Kidney epithelial cell (primary cell): ENCODE measurements around the gene DMXL1. TPM values are rescaled to one million over a fixed set of nuclear protein-coding genes. Genes with fewer than 3 reads are reported as not detected.
"Not testable (repeated sequence)": the region's sequence is repeated elsewhere in the genome, so short reads cannot be mapped to it uniquely, and the experiment has no call there.

Source experiments
- DNase-seq: peaks from one replicate; pipeline ENCODE4 v3.0.0-alpha.2; 2010; ENCODE audit warnings: low read depth
- H3K27me3 ChIP-seq: 2 replicates; pipeline ENCODE4 v1.6.0; 2011; ENCODE audit warnings: low read length; ENCODE audit not compliant: control insufficient read depth, insufficient read depth
- H3K36me3 ChIP-seq: 2 replicates; pipeline ENCODE4 v1.5.1; 2011; ENCODE audit warnings: low read length; ENCODE audit not compliant: control insufficient read depth, insufficient read depth
- H3K4me3 ChIP-seq: 2 replicates; pipeline ENCODE4 v1.5.1; 2011; ENCODE audit warnings: low read depth, mild to moderate bottlenecking, control low read depth, low read length
- CTCF ChIP-seq: IDR thresholded peaks from 2 replicates; pipeline ENCODE4 v1.5.1; 2011; ENCODE audit warnings: mild to moderate bottlenecking, moderate library complexity, low read length, control low read depth, inconsistent platforms; ENCODE audit not compliant: insufficient read depth, poor library complexity, severe bottlenecking
- total RNA-seq: library from RNA; depleted of rRNA; stranded (reverse); fragments of >200 nt; gene quantifications from 2 replicates; pipeline ENCODE4 v1.2.3, GENCODE V29; 2015

Gene DMXL1
- total RNA-seq, 1 donor from 2014 or later: 20.8 TPM

GRCh38 chr5:119072496-119072895, 1.6 kb downstream of the DMXL1 start:
- Histone ChIP-seq H3K4me3 (no peak overlapping the region), H3K27me3 (no peaks in the 10 kb centered on the region), H3K36me3 (no peaks in the 10 kb centered on the region)
- no peak for TF ChIP-seq CTCF
- no peak for DNase-seq

- H3K36me3 ChIP-seq, DNase-seq, H3K4me3 ChIP-seq, H3K27me3 ChIP-seq: not testable (repeated sequence)
These were observed 3.0 kb downstream of the DMXL1 start for GRCh38 chr5:119073746-119074337.

GRCh38 chr5:119074419-119074818, 3.5 kb downstream of the DMXL1 start:
- DNase-seq: no peak
- TF ChIP-seq CTCF: no peak
- no peaks in the 10 kb centered on the region for H3K27me3 ChIP-seq
- no peak overlapping the region for H3K4me3 ChIP-seq
- no peaks in the 10 kb centered on the region for H3K36me3 ChIP-seq

GRCh38 chr5:119075269-119075668, 4.4 kb downstream of the DMXL1 start:
- H3K4me3 ChIP-seq, DNase-seq, H3K27me3 ChIP-seq, H3K36me3 ChIP-seq: not testable (repeated sequence)

GRCh38 chr5:119076080-119076479, 5.2 kb downstream of the DMXL1 start:
- no peak overlapping the region for H3K4me3 ChIP-seq
- H3K36me3 ChIP-seq: no peaks in the 10 kb centered on the region
- no peak for TF ChIP-seq CTCF
- DNase-seq: no peak
- no peaks in the 10 kb centered on the region for H3K27me3 ChIP-seq

GRCh38 chr5:119077444-119077843, 6.6 kb downstream of the DMXL1 start:
- DNase-seq: no peak
- Histone ChIP-seq H3K4me3 (no peak overlapping the region), H3K36me3 (no peaks in the 10 kb centered on the region), H3K27me3 (no peaks in the 10 kb centered on the region)
- TF ChIP-seq CTCF: no peak

GRCh38 chr5:119078071-119078846, 7.4 kb downstream of the DMXL1 start:
- TF ChIP-seq CTCF: no peak

More at GRCh38 chr5:119078071-119078846, 7.4 kb downstream of the DMXL1 start:
- H3K4me3 ChIP-seq: no peak overlapping the region
- DNase-seq: no peak
- H3K27me3 ChIP-seq: no peaks in the 10 kb centered on the region
- no peaks in the 10 kb centered on the region for H3K36me3 ChIP-seq
